T-helper 1 cell treated with Interleukin-12 subunit alpha and Interleukin-12 subunit beta and Interleukin-4 antibody, amounts not matched to agents 30 μg/mL and 1 μg/mL, for 36 hours (primary cell): ENCODE measurements around the gene SPOUT1.

Experiments
- H3K27ac Mint-ChIP-seq: one replicate; pipeline ENCODE4 v1.8.0; 2021; ENCODE audit warnings: mild to moderate bottlenecking, mixed read lengths
- H3K27me3 Mint-ChIP-seq: one replicate; pipeline ENCODE4 v1.8.0; 2021; ENCODE audit warnings: low read depth, mixed read lengths
- H3K36me3 Mint-ChIP-seq: one replicate; pipeline ENCODE4 v1.8.0; 2021; ENCODE audit warnings: low read depth, mixed read lengths
- H3K4me1 Mint-ChIP-seq: one replicate; pipeline ENCODE4 v1.8.0; 2021; ENCODE audit warnings: low read depth, mixed read lengths
- H3K4me3 Mint-ChIP-seq: one replicate; pipeline ENCODE4 v1.8.0; 2021; ENCODE audit warnings: mild to moderate bottlenecking, moderate library complexity, mixed read lengths
- H3K9me3 Mint-ChIP-seq: one replicate; pipeline ENCODE4 v1.8.0; 2021; ENCODE audit warnings: mixed read lengths

The SPOUT1 gene

GRCh38 chr9:128823903-128824406, 5.6 kb downstream of the SPOUT1 start:
- Mint-ChIP-seq H3K27ac (no peak overlapping the region), H3K4me1 (peaks cover 13% of the 10 kb centered on the region), H3K36me3 (peaks cover 25% of the 10 kb centered on the region)

GRCh38 chr9:128823362-128823902, 6.2 kb downstream of the SPOUT1 start:
- H3K27ac Mint-ChIP-seq = no peak overlapping the region
- H3K36me3 Mint-ChIP-seq = peaks cover 23% of the 10 kb centered on the region
- peaks cover 8% of the 10 kb centered on the region for H3K4me1 Mint-ChIP-seq
- H3K27me3 Mint-ChIP-seq = no peaks in the 10 kb centered on the region
- no peaks in the 10 kb centered on the region for H3K9me3 Mint-ChIP-seq
- no peak overlapping the region for H3K4me3 Mint-ChIP-seq

More at GRCh38 chr9:128823903-128824406, 5.6 kb downstream of the SPOUT1 start:
- Mint-ChIP-seq H3K27me3 (no peaks in the 10 kb centered on the region), H3K4me3 (no peak overlapping the region), H3K9me3 (no peaks in the 10 kb centered on the region)

- Mint-ChIP-seq H3K27ac (no peak overlapping the region), H3K4me1 (peaks cover 6% of the 10 kb centered on the region), H3K4me3 (no peak overlapping the region), H3K36me3 (peaks cover 20% of the 10 kb centered on the region), H3K27me3 (no peaks in the 10 kb centered on the region), H3K9me3 (no peaks in the 10 kb centered on the region)
Measured at GRCh38 chr9:128822407-128823042, 7.1 kb downstream of the SPOUT1 start.

GRCh38 chr9:128821584-128822406, 7.8 kb downstream of the SPOUT1 start:
- Mint-ChIP-seq H3K27me3 (no peaks in the 10 kb centered on the region), H3K4me1 (peaks cover 5% of the 10 kb centered on the region), H3K36me3 (peaks cover 14% of the 10 kb centered on the region), H3K27ac (no peak overlapping the region), H3K4me3 (no peak overlapping the region), H3K9me3 (no peaks in the 10 kb centered on the region)

- H3K9me3 Mint-ChIP-seq = no peaks in the 10 kb centered on the region
- H3K27ac Mint-ChIP-seq = no peak overlapping the region
- no peaks in the 10 kb centered on the region for H3K27me3 Mint-ChIP-seq
- H3K36me3 Mint-ChIP-seq = peaks cover 13% of the 10 kb centered on the region
- peak overlapping the region; percentile 17 for H3K4me3 Mint-ChIP-seq
- H3K4me1 Mint-ChIP-seq = peaks cover 5% of the 10 kb centered on the region
Measured at GRCh38 chr9:128820665-128821583, 8.7 kb downstream of the SPOUT1 start.

GRCh38 chr9:128819716-128820664, 9.6 kb downstream of the SPOUT1 start:
- Mint-ChIP-seq H3K9me3 (no peaks in the 10 kb centered on the region), H3K4me1 (peaks cover 5% of the 10 kb centered on the region), H3K4me3 (peak overlapping the region; percentile 34), H3K36me3 (peaks cover 13% of the 10 kb centered on the region), H3K27ac (no peak overlapping the region), H3K27me3 (no peaks in the 10 kb centered on the region)

- H3K4me3 Mint-ChIP-seq = peak overlapping the region; percentile 72
- no peaks in the 10 kb centered on the region for H3K9me3 Mint-ChIP-seq
- peak overlapping the region; percentile 80 for H3K27ac Mint-ChIP-seq
- peaks cover 5% of the 10 kb centered on the region for H3K4me1 Mint-ChIP-seq
- peaks cover 10% of the 10 kb centered on the region for H3K36me3 Mint-ChIP-seq
- no peaks in the 10 kb centered on the region for H3K27me3 Mint-ChIP-seq
Measured at GRCh38 chr9:128818839-128819715, 10.5 kb downstream of the SPOUT1 start.

- peaks cover 5% of the 10 kb centered on the region for H3K4me1 Mint-ChIP-seq
- H3K27me3 Mint-ChIP-seq = no peaks in the 10 kb centered on the region
- H3K9me3 Mint-ChIP-seq = no peaks in the 10 kb centered on the region
- peaks cover 9% of the 10 kb centered on the region for H3K36me3 Mint-ChIP-seq
- H3K27ac Mint-ChIP-seq = peak within 1 kb of the TSS; percentile 80
- peak within 1 kb of the TSS; percentile 82 for H3K4me3 Mint-ChIP-seq
Measured at GRCh38 chr9:128818099-128818838, 11.3 kb downstream of the SPOUT1 start, which contains the start of gene ENDOG. Gene ENDOG, plus strand, starts transcription at chr9:128818500. Its CDS starts 185 bp downstream, at chr9:128818685.

- no peak overlapping the region for H3K4me3 Mint-ChIP-seq
- H3K4me1 Mint-ChIP-seq = no peaks in the 10 kb centered on the region
- no peaks in the 10 kb centered on the region for H3K27me3 Mint-ChIP-seq
- peaks cover 3% of the 10 kb centered on the region for H3K36me3 Mint-ChIP-seq
- no peaks in the 10 kb centered on the region for H3K9me3 Mint-ChIP-seq
- no peak overlapping the region for H3K27ac Mint-ChIP-seq
Measured at GRCh38 chr9:128810873-128811272, 18.7 kb downstream of the SPOUT1 start.

- Mint-ChIP-seq H3K9me3 (no peaks in the 10 kb centered on the region), H3K27me3 (no peaks in the 10 kb centered on the region), H3K36me3 (peaks cover 3% of the 10 kb centered on the region), H3K4me1 (no peaks in the 10 kb centered on the region), H3K4me3 (no peak overlapping the region), H3K27ac (no peak overlapping the region)
Measured at GRCh38 chr9:128809831-128810230, 19.8 kb downstream of the SPOUT1 start.

- peaks cover 3% of the 10 kb centered on the region for H3K36me3 Mint-ChIP-seq
- H3K4me1 Mint-ChIP-seq = no peaks in the 10 kb centered on the region
- H3K27ac Mint-ChIP-seq = no peak overlapping the region
Measured at GRCh38 chr9:128809036-128809599, 20.5 kb downstream of the SPOUT1 start.

GRCh38 chr9:128808543-128808942, 21.1 kb downstream of the SPOUT1 start:
- Mint-ChIP-seq H3K27ac (no peak overlapping the region), H3K36me3 (peaks cover 3% of the 10 kb centered on the region), H3K4me1 (no peaks in the 10 kb centered on the region), H3K27me3 (no peaks in the 10 kb centered on the region), H3K4me3 (no peak overlapping the region), H3K9me3 (no peaks in the 10 kb centered on the region)

More at GRCh38 chr9:128809036-128809599, 20.5 kb downstream of the SPOUT1 start:
- H3K4me3 Mint-ChIP-seq = no peak overlapping the region
- H3K27me3 Mint-ChIP-seq = no peaks in the 10 kb centered on the region
- no peaks in the 10 kb centered on the region for H3K9me3 Mint-ChIP-seq
